HG03575 (cell line): Measurements from ENCODE around the gene DNAH9.

Experiments used
- ATAC-seq: cut with Tn5 transposase; IDR thresholded peaks from one replicate; pipeline ENCODE4 v1.9.1; 2021; ENCODE audit not compliant: unreplicated experiment, insufficient number of reproducible peaks, low FRiP score; ENCODE audit errors: extremely low read depth

Gene DNAH9

DNA sequence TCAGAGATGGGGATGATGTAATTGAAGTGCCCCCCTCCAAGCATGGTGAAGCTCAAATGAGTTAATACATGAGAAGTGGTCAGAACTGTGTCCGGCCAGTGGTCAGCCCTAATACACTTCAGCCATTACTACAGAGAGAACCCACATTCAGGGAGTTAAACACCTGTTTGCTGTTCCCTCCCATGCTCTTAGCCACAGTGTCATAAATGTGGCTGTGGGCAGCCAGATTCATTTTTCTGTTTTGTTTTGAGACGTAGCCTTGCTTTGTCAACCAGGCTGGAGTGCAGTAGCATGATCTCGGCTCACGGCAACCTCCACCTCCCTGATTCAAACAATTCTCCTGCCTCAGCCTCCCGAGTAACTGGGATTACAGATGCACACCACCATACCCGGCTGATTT lies 139.9 kb downstream of the DNAH9 start:
- no peak for ATAC-seq

DNA sequence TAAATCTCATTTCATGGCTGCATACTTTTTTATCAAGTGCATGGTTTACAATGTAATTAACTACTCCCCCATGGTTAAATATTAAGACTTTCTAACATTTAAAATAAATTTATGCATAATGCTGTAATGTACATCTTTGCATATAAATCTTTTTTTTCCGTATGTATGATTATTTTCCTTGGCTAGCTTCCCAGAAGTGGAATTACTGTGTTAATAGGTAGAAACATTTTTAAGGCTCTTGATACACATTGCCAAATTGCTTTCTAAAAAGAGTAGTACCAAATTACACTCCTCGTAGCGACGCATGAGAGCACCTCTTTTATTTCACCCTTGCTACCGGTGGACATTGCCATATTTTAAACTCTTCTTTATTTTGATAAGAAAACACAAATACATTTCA lies 141.1 kb downstream of the DNAH9 start:
- ATAC-seq = no peak

DNA sequence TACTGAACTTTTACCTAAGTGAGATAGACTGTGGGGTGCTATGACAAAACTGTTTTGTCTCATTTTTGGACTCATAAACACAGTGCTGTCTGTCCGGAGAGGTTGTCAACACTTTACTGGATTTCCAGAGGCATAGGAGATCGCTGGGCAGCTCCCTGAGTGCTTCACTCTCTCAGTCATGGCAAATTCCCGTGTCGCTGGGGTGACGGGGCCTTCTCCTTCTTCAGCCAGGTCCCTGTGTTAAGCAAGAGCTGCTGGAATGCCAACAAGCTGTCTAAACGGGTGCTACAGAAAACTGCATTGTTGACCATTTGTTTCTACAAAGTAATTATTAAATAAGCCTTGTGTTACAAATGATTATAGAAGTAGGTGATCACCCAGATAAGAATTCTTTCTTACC lies 141.6 kb downstream of the DNAH9 start:
- no peak for ATAC-seq

DNA sequence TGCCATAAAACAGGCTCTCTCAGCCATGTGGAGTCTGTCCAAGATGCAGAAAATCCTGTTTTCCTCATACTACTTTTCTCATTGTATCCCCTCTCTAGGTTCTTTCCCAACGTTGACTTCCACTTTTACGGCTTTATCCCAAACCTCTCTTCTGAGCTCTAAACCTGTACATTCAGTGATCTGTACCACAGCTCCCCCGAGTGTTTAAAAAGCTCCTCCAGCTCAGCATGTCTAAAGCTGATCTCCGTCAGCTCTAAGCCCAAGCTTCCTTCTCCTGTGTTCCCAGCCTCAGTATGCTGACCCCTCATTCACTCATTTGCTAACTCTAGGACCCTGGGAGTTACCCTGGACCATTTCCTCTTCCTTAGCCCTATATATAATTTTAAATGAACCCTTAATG lies 144.6 kb downstream of the DNAH9 start:
- no peak for ATAC-seq

DNA sequence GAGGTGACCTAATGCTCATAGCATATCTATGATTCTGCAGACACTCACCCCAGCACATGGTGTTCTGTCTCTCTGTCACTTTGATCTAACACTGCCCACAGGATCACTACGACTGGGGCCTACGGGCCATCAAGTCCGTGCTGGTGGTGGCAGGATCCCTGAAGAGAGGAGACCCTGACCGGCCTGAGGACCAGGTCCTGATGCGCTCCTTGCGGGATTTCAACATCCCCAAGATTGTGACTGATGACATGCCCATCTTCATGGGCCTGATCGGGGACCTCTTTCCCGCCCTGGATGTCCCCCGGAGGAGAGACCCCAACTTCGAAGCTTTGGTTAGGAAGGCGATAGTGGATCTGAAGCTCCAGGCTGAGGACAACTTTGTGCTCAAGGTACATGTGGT lies 146.4 kb downstream of the DNAH9 start:
- no peak for ATAC-seq

DNA sequence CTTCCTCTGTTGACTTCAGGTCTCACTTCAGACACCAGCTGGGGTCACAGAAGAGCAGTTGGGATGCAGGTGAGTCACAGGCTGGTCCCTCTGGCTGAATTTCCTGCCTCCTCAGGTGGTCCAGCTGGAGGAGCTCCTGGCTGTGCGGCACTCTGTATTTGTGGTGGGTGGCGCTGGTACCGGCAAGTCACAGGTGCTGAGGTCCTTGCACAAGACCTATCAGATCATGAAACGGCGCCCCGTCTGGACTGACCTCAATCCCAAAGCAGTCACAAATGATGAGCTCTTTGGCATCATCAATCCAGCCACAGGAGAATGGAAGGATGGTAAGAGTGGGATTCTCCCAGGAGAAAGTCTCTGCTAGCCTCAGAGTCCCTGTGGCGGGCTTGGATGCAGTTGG lies 149.2 kb downstream of the DNAH9 start:
- no peak for ATAC-seq

DNA sequence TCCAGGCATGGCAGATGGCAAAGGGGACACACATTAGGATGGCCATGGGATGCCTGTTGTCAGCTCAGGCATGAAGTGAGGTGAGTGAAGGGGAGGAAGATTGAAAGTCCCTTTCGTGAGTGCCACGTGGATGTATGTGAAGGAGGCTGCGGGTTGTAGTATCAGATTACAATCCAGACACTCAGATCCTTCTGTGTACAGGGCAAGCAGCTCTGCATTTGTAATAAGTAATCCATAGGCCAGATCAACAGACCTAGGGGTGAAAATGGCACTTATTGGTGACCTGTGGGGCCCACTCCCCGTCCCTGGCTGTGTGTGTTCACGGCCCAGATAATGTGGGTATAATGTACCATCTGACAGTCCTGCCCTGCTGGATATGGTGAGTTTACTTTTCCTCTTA lies 159.5 kb downstream of the DNAH9 start:
- no peak for ATAC-seq

DNA sequence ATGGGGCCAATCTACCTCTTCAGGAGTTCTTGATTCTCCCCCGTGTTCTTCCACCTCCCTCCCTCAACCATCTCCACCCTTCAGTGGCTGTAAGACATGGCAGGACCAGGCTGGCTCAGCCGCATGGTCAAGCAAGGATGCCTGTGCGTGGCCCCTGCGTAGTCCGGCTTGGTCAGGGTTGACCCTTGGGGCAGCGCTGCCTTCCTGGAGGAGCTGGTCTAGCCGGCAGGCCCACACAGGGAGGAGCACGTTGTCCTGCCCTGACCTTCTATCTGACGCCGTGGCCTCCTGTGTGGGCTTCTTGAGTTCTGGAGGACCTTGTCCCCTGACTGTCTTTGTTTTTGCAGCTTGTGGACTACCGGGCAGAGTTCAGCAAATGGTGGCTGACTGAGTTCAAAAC lies 169.8 kb downstream of the DNAH9 start:
- no peak for ATAC-seq

DNA sequence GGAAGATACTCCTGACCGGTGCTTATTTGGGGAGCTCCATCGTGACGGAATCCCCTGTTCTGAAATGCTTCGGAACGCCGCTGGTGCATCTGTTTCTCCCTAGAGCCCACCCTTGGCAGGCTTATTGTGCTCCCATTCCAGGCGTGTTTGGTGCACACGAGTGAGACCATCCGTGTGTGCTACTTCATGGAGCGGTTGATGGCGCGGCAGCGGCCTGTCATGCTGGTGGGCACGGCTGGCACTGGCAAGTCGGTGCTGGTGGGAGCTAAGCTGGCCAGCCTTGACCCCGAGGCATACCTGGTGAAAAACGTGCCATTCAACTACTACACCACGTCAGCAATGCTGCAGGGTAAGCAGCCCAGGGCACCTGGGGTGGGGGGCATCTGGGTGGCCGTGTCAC lies 170.7 kb downstream of the DNAH9 start:
- ATAC-seq = no peak

DNA sequence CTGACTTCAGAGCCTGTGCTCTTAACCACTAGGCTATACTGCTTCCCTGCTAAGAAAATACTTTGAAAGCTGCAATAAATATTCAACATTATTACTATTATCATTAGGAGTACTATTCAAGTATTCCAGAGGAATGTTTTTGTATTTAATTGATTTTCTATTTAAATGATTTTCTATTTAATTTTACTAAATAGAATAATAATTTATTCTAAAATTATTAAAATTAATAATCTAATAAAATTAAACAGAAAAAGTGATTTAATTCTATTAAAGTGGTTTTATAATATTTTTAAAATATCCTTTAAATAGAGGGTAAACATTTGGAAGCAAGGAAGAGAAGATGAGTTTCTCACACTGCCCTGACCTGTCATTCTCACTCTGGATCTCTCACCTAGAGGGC lies 173.8 kb downstream of the DNAH9 start:
- no peak for ATAC-seq

DNA sequence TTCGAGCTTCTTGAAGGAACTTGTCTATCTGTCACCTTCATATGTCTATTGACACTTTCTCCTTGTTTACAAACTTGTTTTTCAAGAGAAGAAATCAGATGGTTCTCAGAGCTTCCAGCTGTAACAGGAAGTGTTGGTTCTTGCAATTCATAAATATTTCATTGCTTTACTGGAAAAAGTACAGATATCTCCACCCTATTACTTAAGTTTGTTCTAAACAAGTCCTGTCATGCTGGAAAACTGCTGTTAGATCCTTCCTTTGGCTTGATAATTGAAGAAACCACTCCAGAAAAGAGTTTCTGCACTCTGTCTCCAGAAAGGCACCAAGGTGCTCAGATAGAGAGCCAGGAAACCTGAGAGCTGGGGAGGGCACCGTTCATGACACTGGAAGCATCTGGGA lies 181.6 kb downstream of the DNAH9 start:
- ATAC-seq = no peak

DNA sequence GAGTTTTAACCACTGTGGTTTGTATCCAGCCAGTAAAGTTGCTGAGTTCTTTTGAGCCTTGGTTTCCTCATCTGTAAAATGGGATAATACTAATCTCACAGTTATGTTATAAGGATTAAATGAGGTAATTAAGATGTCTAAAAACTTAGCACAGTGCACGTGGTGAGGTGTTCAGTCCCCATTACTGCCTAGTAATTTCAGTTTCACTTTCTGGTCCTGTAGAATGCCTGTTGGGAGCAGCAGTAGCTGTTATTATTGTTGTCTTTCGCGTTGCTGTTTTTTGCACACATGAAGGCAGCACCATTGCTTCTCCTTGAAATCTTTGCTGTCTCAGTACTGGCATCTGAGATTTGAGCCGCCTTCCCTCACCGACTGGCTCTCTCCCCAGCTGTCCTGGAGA lies 182.4 kb downstream of the DNAH9 start:
- no peak for ATAC-seq

DNA sequence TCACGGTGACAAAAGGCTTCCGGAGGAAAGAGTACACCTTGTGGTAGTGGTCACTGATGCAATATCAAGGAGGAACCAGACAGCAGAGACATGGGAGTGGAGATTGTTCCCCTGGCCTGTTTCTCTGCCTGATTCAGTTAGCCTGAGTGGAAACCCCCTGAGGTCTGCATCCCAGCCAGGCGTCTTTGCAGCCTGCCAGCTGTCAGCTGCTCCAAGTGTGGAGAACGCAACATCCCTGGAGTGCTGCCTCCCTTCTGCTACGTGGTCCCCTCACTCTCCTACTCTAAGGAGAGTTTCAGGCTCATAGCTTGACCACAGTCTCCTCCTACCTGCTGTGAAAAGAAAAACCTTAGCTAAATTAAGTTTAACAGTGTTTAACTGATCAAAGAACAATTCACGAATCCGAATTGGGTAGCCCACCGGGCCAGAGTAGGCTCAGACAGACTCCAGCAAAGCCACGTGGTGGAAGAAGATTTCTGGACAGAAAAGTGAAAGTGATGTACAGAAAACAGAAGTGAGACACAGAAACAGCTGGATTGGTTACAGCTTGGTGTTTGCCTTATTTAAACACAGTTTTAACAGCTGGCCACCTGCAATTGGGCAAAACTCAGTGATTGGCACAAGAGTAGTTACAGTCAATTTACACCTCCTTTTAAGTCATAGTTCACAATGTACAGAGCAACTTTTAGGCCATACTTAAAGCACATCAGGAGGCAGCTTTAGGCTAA lies 188.6 kb downstream of the DNAH9 start:
- no peak for ATAC-seq

DNA sequence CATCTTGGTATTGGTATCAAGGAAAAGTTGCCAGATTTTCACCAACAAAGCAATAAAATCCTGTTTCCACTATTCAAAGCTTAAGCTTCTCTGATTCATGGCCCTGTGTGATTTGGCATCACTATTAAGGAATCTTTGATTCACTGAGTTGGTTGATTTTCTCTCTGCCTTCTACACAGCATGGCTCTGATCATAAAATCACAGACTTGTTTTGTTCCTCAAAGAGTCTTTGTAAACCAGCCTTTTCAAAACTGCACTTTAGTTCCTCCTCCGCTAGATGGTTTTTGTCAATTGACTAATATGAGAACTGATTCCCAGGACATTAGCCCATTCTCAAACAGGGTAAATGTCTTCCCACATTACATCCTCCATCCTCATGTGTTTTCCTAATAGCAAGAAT lies 197.6 kb downstream of the DNAH9 start:
- ATAC-seq = no peak

DNA sequence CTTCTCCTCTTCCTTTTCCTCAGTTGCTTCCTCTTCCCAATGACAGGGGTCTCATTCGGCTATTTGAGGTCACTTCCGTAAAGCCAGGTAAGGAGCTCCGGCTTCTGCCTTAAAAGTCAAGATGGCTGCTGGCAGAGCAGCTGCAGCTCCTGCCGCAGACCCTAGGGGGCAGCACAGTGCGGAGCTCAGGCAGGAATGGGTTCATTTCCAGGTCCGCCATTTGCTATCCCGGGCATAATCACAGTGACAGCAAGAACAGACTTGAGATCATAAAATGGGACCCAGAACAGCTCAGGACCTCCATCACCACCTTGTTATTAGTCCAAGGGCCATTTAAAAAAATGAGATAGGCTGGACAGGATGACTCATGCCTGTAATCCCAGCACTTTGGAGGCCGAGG lies 199.5 kb downstream of the DNAH9 start:
- no peak for ATAC-seq

DNA sequence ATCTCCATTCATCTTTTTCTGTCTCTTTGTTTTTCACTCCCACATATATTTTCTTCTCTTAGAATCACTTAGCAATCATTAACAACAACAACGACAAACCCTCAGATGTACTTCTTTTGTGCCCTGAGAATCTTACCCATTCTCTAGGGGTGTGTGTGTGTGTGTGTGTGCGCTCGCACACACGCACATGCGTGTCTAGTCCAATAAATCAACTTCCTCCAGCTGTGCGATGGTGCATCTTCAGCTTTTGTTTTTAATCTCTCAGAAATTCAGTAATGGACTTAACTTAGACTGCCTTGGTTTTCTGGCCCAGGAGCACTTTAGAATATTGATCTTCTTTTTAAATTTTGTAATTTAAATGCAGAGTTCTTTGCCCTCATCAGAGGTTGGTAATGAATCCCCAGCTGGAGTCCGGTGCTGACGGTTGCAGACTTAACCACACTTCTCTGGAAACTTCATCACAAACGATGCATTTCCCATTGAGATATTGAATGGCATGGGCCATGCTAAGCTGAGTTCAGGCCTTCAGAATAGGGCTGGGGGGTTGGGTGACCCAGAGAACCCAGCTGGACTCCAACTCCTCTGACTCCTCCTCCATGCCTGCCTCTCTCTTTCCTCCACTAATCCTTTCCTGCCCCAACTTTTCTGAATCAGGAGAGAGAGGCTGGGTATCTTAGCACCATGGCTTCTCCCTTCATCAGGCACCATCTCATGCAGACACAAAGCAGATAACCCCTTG lies 205.1 kb downstream of the DNAH9 start:
- ATAC-seq = no peak

DNA sequence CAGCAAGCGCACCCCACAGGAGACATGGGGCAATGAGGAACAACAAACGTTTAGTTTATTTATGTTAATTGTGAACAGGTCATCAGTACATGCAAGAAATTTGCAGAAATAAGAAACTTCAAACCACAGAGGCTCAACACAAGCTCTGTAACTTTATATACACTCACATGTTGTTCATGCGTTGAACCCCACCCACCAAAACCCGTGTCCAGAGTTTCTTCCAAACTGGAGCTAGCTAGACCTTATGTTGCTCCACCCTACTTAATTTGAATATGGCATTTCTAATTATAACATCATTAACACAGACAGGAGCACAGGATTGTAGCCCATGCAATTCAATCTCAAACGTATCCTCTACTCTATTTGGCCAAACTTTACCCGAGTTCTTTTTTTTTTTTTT lies 206.9 kb downstream of the DNAH9 start:
- no peak for ATAC-seq

DNA sequence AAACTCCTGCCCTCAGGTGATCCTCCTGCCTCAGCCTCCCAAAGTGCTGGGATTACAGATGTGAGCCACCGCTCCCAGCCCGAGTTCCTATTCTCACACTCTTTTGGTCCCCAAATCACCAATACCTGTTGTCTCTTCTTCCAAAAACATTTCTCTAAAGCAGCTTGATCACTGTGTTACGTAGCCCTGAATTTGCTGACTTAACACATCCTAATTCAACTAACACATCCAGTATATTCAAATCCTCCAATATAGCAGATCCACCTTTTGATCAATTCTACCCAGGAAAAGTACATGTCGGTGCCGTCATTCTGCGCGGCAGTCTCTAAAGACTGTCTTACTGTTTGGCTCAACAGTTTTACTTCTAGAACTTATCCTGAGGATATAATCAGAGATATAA lies 207.7 kb downstream of the DNAH9 start:
- no peak for ATAC-seq

DNA sequence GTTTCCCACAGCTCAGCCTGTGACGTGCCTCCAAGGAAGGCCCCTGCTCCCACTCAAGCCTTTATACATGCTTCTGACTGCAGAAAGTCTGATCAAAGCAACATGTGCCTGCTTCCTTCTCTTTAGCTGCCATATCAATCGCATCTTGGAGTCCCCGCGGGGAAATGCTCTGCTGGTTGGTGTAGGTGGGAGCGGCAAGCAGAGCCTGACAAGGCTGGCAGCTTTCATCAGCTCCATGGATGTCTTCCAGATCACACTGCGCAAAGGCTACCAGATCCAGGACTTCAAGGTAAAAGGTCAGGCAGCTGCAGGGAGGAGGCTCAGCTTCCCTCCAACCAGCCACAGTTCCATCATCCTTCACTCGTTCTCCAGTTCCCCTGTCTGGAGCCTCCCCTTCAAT lies 209.3 kb downstream of the DNAH9 start:
- ATAC-seq = no peak

DNA sequence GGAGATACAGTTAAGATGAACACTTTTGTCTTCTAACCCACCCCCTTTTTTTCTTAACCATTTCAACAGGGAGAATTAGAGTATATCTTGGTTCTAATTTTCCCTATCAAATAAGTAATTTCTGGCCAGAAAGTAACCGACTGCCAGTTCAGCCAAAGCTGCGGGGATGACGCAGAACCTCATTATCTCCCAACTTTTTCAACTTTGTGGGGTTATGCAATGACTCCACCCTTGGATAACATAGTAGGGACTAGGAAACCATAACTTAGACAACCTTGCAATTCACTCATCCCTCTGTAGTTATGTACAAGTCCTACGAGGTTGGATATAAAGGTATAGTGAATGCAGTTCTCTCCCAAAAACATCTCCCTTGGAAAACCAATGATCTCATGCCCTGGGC lies 215.0 kb downstream of the DNAH9 start:
- no peak for ATAC-seq

DNA sequence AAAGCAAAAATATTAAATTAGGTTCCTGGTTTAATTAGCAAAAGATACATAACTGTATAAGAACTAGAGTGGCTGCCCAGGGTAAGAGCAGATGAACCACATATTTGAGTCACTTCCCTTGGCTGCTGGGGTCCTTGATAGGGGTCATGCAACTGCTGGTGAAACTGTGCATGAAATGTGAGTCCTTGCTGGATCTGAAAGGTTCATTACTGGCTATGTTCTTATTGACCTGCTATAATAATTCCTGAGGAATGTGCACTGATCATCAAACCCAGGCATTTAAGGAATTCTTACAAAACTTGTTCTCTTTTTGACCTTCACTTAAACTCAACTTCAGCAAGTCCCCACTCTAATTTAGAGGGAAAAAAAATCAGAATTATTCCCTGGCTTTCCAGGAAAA lies 215.6 kb downstream of the DNAH9 start:
- ATAC-seq = no peak
